ENCODE results near the gene VPS9D1.

VPS9D1 gene

DNA sequence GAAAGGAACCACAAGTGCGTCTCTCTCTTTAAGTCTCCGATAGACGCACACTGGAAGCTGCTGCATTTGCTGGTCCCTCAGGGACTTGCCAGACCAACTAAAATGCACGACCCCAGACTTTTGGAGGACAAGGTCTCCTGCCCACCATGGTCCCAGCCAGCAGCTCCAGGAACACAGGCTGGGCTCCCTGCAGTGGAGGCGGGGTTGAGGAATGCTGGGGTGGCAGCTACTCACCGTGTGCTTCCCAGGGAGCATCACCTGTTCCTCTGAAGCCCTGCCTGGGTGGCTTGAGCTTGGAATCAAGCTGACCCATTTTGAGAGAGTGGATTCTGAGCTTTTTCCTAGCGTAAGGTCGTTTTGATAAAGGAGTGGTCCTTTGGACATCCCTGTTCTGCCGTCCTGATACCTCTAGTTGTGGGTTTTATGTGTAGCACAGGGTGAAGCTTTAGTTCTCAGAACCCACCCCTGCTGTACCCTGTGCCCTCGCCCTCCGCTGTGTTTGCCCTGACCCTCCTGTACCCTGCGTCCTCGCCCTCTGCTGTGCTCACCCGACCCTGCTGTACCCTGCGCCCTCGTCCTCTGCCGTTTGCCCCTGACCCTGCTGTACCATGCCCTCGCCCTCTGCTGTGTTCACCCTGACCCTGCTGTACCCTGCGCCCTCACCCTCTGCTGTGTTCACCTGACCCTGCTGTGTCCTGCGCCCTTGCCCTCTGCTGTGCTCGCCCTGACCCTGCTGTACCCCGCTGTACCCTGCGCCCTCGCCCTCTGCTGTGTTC, 11.6 kb upstream of the VPS9D1 start:
- DNase-seq: no peak

DNA sequence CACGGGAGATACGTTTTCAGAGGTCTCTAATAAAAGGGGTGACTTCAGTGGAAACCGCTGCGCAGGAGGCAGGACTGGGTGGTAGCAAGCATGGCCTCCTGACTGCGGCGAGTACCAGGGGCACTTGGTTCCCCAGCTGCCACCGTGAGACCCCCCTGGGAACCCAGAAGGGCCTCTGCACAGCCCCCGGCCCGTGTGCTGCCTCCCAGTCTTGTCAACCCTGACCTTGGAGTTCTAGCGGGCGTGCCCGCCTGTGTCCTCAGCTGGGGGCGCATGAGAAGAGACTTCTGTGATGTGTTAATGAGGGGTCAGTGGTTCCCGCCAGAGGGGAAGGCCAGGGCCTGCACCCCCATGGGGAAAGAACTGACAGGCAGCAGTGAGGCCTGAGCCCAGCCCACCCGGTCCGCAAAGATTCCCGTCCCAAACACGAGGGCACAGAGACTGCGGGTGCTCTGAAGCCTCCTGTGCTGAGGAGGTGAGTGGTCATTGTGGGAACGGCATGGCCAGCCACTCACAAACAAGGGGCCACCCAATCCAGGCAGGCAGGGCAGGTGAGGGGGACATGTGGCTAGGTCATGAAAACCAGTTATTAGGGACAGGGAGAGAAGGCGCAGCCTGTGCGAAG, 10.0 kb upstream of the VPS9D1 start:
- DNase-seq: no peak

- no peak for DNase-seq
These were observed 9.3 kb upstream of the VPS9D1 start for GRCh38 chr16:89729863-89730593.

DNA sequence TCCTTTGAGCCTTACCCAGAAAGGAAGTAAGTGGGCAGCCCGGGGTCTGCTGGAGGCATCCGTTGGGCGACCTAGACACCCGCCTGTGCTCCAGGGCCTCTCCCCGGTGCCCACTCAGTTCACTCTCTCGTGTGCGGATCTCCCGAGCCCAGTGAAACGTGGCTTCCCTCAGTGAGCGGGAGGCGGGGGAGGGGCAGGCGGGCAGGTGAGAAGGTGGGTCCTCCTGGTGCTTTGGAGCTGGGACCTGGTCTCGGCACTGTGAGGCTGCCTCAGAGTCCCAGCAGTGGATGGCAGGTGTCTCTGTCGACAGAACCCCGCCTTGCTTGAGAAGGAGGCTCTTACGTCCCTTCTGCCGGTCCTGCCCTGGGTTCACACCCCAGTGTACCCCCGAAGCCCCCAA, 8.6 kb upstream of the VPS9D1 start:
- no peak for DNase-seq

- DNase-seq: no peak
These were observed 6.9 kb upstream of the VPS9D1 start for GRCh38 chr16:89727406-89728120.

DNA sequence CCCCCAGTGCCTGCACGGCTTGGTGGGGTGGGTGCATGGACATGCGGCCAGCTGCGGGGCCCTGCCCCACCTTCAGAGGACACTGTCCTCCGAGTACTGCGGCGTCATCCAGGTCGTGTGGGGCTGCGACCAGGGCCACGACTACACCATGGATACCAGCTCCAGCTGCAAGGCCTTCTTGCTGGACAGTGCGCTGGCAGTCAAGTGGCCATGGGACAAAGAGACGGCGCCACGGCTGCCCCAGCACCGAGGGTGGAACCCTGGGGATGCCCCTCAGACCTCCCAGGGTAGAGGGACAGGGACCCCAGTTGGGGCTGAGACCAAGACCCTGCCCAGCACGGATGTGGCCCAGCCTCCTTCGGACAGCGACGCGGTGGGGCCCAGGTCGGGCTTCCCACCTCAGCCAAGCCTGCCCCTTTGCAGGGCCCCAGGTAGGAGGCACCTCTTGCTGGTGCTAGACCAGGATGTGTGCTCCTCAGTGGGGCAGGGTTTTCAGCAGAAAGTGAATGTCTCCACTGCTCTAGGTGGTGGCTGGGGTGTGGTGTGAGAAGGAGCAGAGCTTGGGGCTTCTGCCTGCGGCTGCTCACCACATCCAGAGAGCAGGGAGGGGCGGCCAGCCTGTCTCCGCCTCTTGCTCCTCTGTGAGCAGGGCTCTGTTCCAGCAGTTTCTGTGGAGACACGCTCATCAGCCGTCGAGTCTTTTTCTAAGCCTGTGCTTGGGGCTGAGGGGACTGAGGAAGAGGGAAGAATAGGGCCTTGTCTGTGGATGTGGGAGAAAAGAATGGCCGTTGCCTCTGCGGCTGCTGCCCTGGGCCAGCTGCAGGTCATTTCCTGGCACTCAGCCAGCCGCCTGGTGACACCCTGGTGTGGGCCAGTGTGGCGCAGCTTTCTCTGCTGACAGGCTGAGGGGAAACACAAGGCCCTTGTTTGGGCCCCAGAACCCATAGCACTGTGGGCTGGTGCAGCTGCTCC, 2.9 kb upstream of the VPS9D1 start:
- peak; percentile 68 for DNase-seq

DNA sequence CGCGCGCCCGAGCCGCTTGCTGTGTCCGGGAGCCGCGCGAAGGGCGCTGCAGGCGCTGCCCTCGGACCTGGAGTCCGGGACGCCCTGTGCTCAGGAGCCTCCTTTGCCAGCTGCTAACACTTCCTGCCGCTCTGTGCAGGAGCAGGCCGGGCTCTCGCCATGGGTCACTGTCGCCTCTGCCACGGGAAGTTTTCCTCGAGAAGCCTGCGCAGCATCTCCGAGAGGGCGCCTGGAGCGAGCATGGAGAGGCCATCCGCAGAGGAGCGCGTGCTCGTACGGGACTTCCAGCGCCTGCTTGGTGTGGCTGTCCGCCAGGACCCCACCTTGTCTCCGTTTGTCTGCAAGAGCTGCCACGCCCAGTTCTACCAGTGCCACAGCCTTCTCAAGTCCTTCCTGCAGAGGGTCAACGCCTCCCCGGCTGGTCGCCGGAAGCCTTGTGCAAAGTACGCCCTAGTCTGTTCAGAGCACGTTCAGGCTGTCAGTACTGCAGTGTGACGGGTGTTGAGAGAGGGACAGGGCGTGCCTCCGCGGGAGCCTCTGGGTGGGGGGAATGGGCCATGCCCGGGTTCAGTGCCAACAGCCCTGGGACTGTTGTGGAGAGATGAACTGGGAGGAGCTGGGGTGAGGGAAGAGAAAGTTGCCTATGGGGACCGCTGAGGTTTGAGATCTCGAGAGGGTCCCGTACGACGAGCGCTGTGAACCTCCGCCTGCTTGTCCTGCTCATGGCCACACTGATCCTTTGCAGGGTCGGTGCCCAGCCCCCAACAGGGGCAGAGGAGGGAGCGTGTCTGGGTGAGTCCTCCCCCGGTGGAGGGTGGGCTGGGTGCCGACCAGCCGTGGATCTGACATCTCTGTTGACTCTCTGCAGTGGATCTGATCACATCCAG, 1.9 kb upstream of the VPS9D1 start:
- DNase-seq: peak; percentile 67

- DNase-seq: peak; percentile 59
These were observed 1.1 kb upstream of the VPS9D1 start for GRCh38 chr16:89721546-89722391.

DNA sequence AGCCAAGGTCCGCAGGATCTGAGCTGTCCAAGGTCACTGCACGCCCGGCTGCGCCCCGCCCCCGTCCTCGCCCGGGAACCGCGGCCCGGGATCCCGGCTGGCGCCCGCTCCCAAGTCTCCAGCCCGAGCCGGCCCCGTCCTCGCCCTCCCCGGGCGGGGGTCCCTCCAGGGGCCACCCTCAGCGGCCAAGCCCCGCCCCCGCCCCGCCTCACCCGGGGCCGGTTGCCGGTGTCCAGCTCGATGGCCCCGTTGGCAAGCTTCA, 216 bp downstream of the VPS9D1 start:
- DNase-seq: no peak

GRCh38 chr16:89717688-89718505, 2.8 kb downstream of the VPS9D1 start:
- DNase-seq: no peak

GRCh38 chr16:89716916-89717687, 3.6 kb downstream of the VPS9D1 start:
- no peak for DNase-seq

DNA sequence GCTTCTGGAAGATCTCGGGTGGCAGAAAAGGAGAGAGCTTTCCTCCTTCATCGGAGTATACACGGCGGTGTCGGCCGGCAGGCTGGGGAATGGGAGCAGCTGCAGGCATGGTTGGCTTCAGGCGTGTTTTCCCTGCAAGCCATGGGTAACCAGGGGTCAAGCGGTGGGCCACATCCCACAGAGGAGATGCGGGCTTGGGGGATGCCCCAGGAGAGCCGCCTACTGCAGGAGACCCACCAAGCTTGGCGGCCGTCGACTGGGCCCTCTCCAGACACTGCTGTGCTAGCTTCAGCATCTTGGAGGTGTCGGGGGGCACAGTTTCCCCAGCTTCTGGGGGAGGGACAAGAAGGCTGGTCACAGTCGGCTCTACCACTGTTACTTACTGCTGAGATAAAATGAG, 4.2 kb downstream of the VPS9D1 start:
- DNase-seq: no peak

GRCh38 chr16:89712274-89712781, 8.4 kb downstream of the VPS9D1 start:
- no peak for DNase-seq

DNA sequence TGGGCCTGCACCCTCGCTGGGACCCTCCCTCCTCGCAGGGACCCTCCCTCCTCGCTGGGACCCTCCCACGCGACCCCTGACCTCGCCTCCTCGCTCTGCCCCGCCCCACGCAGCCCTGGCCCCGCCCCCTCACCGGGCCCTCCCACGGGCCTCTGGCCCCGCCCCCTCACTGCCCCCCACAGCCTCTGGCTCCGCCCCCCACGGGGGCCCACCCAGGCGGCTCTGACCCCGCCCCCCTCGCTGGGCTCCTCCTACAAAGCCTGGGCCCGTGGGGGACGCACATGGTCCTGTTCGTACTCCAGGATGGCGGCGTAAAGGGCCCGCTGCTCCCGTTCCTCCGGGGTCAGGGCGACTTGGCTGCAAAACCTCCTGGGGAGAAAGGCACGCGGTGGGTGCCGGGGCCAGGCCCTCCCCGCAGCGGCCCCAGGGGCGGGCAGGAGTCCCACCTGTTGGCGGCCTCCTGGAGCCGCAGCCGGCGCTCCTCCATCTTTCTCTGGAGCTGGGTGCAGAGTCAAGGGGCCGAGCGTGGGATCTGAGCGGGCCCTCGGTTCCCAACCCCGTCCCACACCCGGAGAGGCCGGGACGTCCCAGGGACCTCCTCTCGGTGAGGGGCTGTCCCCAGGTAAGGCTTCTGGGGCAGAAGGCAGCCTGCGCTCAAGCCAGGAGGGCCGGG, 9.0 kb downstream of the VPS9D1 start:
- DNase-seq: peak; percentile 16

GRCh38 chr16:89710709-89711564, 9.8 kb downstream of the VPS9D1 start:
- no peak for DNase-seq

DNA sequence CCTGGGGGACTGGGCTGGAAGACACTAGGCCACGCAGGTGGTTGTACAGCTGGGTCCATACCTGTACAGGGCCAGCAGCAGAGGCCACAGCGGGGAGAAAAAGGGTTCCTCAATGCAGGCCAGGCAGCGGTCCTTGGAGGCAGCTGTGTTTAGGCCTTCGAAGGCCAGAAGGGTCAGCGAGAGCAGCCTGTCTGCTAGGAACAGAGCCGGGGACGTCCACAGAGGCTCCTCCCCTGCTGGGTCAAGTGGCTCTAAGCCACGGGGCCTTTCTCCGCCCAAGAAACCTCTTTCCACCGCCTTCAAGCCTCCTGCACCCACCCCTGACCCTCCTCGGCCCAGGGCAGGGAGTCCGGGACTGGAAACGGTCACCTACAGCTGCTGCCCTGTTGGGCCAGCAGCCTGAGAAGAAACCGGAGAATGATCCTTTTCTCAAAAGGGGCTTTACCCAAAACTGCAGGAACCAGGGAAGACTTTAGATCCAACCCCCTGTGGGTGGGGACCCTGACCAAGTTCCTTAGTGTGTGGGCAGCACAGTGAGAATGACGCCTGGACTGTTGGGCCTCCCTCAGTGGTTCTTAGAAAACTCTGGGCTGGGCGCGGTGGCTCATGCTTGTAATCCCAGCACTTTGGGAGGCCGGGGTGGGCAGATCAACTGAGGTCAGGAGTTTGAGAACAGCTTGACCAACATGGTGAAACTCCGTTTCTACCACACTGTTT, 10.8 kb downstream of the VPS9D1 start:
- no peak for DNase-seq
